K562 (cell line): Measurements from ENCODE around the gene TTLL3. TPM values are rescaled to one million over a fixed set of nuclear protein-coding genes. Genes with fewer than 3 reads are reported as not detected.
A peak's percentile ranks its signal among the peaks of the same experiment; 100 is the strongest.

Experiments
- BCL6 ChIP-seq: fragments of 250-450 bp; sonication (Bioruptor Pico); IDR thresholded peaks from 2 replicates; pipeline ENCODE4 v1.4.0; 2020
- BMI1 ChIP-seq: fragments of 150-350 bp; IDR thresholded peaks from 2 replicates; pipeline ENCODE4 v1.6.1; 2014; ENCODE audit warnings: low read length
- CBFA2T3 ChIP-seq: fragments of 450-650 bp; IDR thresholded peaks from 2 replicates; pipeline ENCODE4 v1.6.1; 2017
- DMBX1 ChIP-seq: fragments of 250-450 bp; sonication (Bioruptor Pico); IDR thresholded peaks from 2 replicates; pipeline ENCODE4 v1.8.0; 2022; ENCODE audit warnings: inconsistent platforms, mild to moderate bottlenecking, moderate library complexity, borderline replicate concordance
- FUS ChIP-seq: fragments of 200-400 bp; formaldehyde crosslinking; optimal IDR thresholded peaks from 2 replicates; pipeline ENCODE3; 2017; ENCODE audit warnings: low read depth, low read length
- HNRNPL ChIP-seq: fragments of 200-400 bp; formaldehyde crosslinking; IDR thresholded peaks from 2 replicates; pipeline ENCODE4 v1.6.1; 2017; ENCODE audit warnings: low read depth, mild to moderate bottlenecking, low read length
- HOMEZ ChIP-seq: fragments of 250-450 bp; sonication (Bioruptor Pico); IDR thresholded peaks from 2 replicates; pipeline ENCODE4 v1.4.0; 2020; ENCODE audit warnings: mild to moderate bottlenecking, moderate library complexity
- HOXB6 ChIP-seq: fragments of 250-450 bp; sonication (Bioruptor Pico); IDR thresholded peaks from 2 replicates; pipeline ENCODE4 v1.5.1; 2022; ENCODE audit warnings: mild to moderate bottlenecking, borderline replicate concordance
- MAFG ChIP-seq: fragments of 450-650 bp; conservative IDR thresholded peaks from 2 replicates; pipeline ENCODE4 v1.6.1; 2016; ENCODE audit warnings: missing genetic modification characterization, missing compliant biosample characterization
- NCOA6 ChIP-seq: fragments of 450-650 bp; IDR thresholded peaks from 2 replicates; pipeline ENCODE4 v1.6.1; 2017; ENCODE audit warnings: mild to moderate bottlenecking
- NFIX ChIP-seq: fragments of 250-450 bp; sonication (Bioruptor Pico); IDR thresholded peaks from 2 replicates; pipeline ENCODE4 v1.4.0; 2020; ENCODE audit warnings: low read depth, mild to moderate bottlenecking, moderate library complexity
- OTX1 ChIP-seq: fragments of 450-650 bp; formaldehyde crosslinking; IDR thresholded peaks from 2 replicates; pipeline ENCODE4 v1.4.0; 2022; ENCODE audit warnings: mild to moderate bottlenecking
- PHF21A ChIP-seq: fragments of 450-650 bp; IDR thresholded peaks from 2 replicates; pipeline ENCODE4 v1.6.1; 2017; ENCODE audit warnings: low read depth, borderline replicate concordance
- RBM15 ChIP-seq: fragments of 200-400 bp; formaldehyde crosslinking; IDR thresholded peaks from 2 replicates; pipeline ENCODE4 v1.6.1; 2018; ENCODE audit warnings: mild to moderate bottlenecking, low read length, moderate library complexity; ENCODE audit not compliant: insufficient read depth
- RHOXF2B ChIP-seq: fragments of 250-450 bp; sonication (Bioruptor Pico); conservative IDR thresholded peaks from 2 replicates; pipeline ENCODE4 v1.5.1; 2021
- SMARCA4 ChIP-seq: fragments of 450-650 bp; IDR thresholded peaks from 2 replicates; pipeline ENCODE4 v1.6.1; 2016
- SMC3 ChIP-seq: conservative IDR thresholded peaks from 2 replicates; pipeline ENCODE4 v1.6.1; 2011; ENCODE audit warnings: low read depth, low read length, improper control_type of control experiment; ENCODE audit not compliant: insufficient read depth
- TCF7L2 ChIP-seq: fragments of 150-350 bp; IDR thresholded peaks from 2 replicates; pipeline ENCODE4 v1.6.1; 2016; ENCODE audit warnings: low read depth, mild to moderate bottlenecking, low read length, moderate library complexity
- ZFP91 ChIP-seq: sonication (generic); formaldehyde crosslinking; IDR thresholded peaks from 2 replicates; pipeline ENCODE4 v1.8.0; 2022; ENCODE audit warnings: mild to moderate bottlenecking, missing genetic modification reagents
- ZNF274 ChIP-seq: IDR thresholded peaks from 2 replicates; pipeline ENCODE4 v1.6.1; 2011; ENCODE audit warnings: low read depth, mild to moderate bottlenecking, low read length, moderate library complexity, borderline replicate concordance
- ZNF354B ChIP-seq: fragments of 250-450 bp; sonication (Bioruptor Pico); IDR thresholded peaks from 2 replicates; pipeline ENCODE4 v1.4.0; 2020
- ZNF584 ChIP-seq: fragments of 200-800 bp; sonication (Bioruptor generic); IDR thresholded peaks from 2 replicates; pipeline ENCODE4 v1.6.1; 2016; ENCODE audit warnings: low read depth, mild to moderate bottlenecking, missing genetic modification characterization, missing compliant biosample characterization
- ZNF639 ChIP-seq, 2 experiments: fragments of 200-800 bp in 1 of 2; sonication (Bioruptor generic) in 1 of 2; sonication (generic) in 1 of 2; formaldehyde crosslinking in 1 of 2; IDR thresholded peaks in 1 of 2; conservative IDR thresholded peaks in 1 of 2; 2 replicates each; pipeline versions ENCODE4 v1.5.0 to v1.6.1; 2016 to 2020; ENCODE audit warnings: missing compliant biosample characterization in 1 of 2, missing genetic modification characterization in 1 of 2, missing genetic modification reagents in 1 of 2
- ZNF785 ChIP-seq: fragments of 250-450 bp; sonication (Bioruptor Pico); IDR thresholded peaks from 2 replicates; pipeline ENCODE4 v1.4.0; 2020; ENCODE audit warnings: mild to moderate bottlenecking
- polyA plus RNA-seq, 8 experiments: library from polyadenylated mRNA; depleted of rRNA in 4 of 8; stranded (reverse) in 5 of 8; unstranded in 3 of 8; fragments of >200 nt; fragmentation: Nextera tagmentation in 2 of 8; fragmentation: Illumina TruSeq in 1 of 8; extraction: Ambion mirVana in 2 of 8; extraction: Trizol in 1 of 8; gene quantifications; 2 replicates each; pipeline versions ENCODE4 v1.2.1 to v1.2.3, GENCODE V29; 2011 to 2014; ENCODE audit warnings: inconsistent platforms in 1 of 8, missing spikeins in 1 of 8
- total RNA-seq, 7 experiments: library from RNA; depleted of rRNA in 6 of 7; stranded (reverse); fragments of >200 nt in 6 of 7; fragmentation: Illumina TruSeq in 2 of 7; extraction: Trizol in 2 of 7; gene quantifications; 2 replicates each; pipeline versions ENCODE4 v1.2.1 to v1.2.3, GENCODE V29; 2011 to 2021; ENCODE audit warnings: low replicate concordance in 1 of 7
- TF ChIP-seq, protein P1 (sequence below): sonication (generic); formaldehyde crosslinking; IDR thresholded peaks from 2 replicates; pipeline ENCODE4 v1.8.0; 2022; ENCODE audit warnings: mild to moderate bottlenecking, missing genetic modification reagents

The TTLL3 gene
- total and polyA plus RNA-seq, 9 of the 15 experiments (the other 6 are each of a cell fraction or from before 2014, with no cell fraction given) = 8.9 to 106 (median 33.2) TPM

GRCh38 chr3:9862391-9863057 is 52.5 kb downstream of the TTLL3 start (continued):
- TF ChIP-seq SMC3 = peak; percentile 84
- TF ChIP-seq RBM15 = no peak
- TF ChIP-seq BMI1 = no peak
- no peak for TF ChIP-seq ZNF785
- peak; percentile 55; the same call in 1 of the 2 replicates for TF ChIP-seq SMARCA4
- TF ChIP-seq FUS = peak; percentile 34
- TF ChIP-seq CBFA2T3 = peak; percentile 26; the same call in 1 of the 2 replicates
- TF ChIP-seq ZNF639 (CRISPR knock-in tag; conservative IDR thresholded peaks at IDR 0.05 in 1 of 2, IDR thresholded peaks at IDR 0.05 in 1 of 2) = peak in 1 of 2 experiments; percentile 17; a peak in 1 of 4 replicates
- no peak for TF ChIP-seq BCL6 (CRISPR knock-in tag)
- TF ChIP-seq RHOXF2B (CRISPR knock-in tag) = no peak
- no peak; the same call in 1 of the 2 replicates for TF ChIP-seq PHF21A
- TF ChIP-seq ZNF354B (CRISPR knock-in tag) = no peak
- TF ChIP-seq, protein P1, sequence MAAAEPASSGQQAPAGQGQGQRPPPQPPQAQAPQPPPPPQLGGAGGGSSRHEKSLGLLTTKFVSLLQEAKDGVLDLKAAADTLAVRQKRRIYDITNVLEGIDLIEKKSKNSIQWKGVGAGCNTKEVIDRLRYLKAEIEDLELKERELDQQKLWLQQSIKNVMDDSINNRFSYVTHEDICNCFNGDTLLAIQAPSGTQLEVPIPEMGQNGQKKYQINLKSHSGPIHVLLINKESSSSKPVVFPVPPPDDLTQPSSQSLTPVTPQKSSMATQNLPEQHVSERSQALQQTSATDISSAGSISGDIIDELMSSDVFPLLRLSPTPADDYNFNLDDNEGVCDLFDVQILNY (CRISPR knock-in tag) = 0 out of 2 replicates have a peak, but pooled peaks have one; percentile 38
- peak; percentile 56; the same call in 1 of the 2 replicates for TF ChIP-seq DMBX1 (CRISPR knock-in tag)
- TF ChIP-seq ZNF584 (CRISPR knock-in tag) = no peak
- TF ChIP-seq HOXB6 = no peak
- TF ChIP-seq ZFP91 (CRISPR knock-in tag) = no peak
- TF ChIP-seq MAFG = no peak
- TF ChIP-seq HOMEZ = no peak
- no peak for TF ChIP-seq OTX1
- no peak for TF ChIP-seq ZNF274
- TF ChIP-seq NFIX (CRISPR knock-in tag) = no peak
- TF ChIP-seq HNRNPL = peak; percentile 87
- TF ChIP-seq TCF7L2 = no peak
- TF ChIP-seq NCOA6 = no peak
